Stimulated activated naive CD8-positive, alpha-beta T cell treated with anti-CD3 and anti-CD28 coated beads, Interleukin-15, Interleukin-2, amounts not matched to agents 100 ng/mL and 50 ng/mL, for 24 hours (primary cell): Measurements from ENCODE around the gene MZT2B.
A peak's percentile ranks its signal among the peaks of the same experiment; 100 is the strongest.
"Not testable (repeated sequence)": the region's sequence is repeated elsewhere in the genome, so short reads cannot be mapped to it uniquely, and the experiment has no call there.

Experiments
- H3K27ac Mint-ChIP-seq: one replicate; pipeline ENCODE4 v1.8.0; 2021; ENCODE audit warnings: mild to moderate bottlenecking, mixed read lengths
- H3K27me3 Mint-ChIP-seq: one replicate; pipeline ENCODE4 v1.8.0; 2021; ENCODE audit warnings: mixed read lengths
- H3K36me3 Mint-ChIP-seq: one replicate; pipeline ENCODE4 v1.8.0; 2021; ENCODE audit warnings: low read depth, mixed read lengths
- H3K4me1 Mint-ChIP-seq: one replicate; pipeline ENCODE4 v1.8.0; 2021; ENCODE audit warnings: low read depth, mixed read lengths
- H3K4me3 Mint-ChIP-seq: one replicate; pipeline ENCODE4 v1.8.0; 2021; ENCODE audit warnings: mild to moderate bottlenecking, mixed read lengths
- H3K9me3 Mint-ChIP-seq: one replicate; pipeline ENCODE4 v1.8.0; 2021; ENCODE audit warnings: mixed read lengths

The MZT2B gene, protein sequence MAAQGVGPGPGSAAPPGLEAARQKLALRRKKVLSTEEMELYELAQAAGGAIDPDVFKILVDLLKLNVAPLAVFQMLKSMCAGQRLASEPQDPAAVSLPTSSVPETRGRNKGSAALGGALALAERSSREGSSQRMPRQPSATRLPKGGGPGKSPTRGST

DNA sequence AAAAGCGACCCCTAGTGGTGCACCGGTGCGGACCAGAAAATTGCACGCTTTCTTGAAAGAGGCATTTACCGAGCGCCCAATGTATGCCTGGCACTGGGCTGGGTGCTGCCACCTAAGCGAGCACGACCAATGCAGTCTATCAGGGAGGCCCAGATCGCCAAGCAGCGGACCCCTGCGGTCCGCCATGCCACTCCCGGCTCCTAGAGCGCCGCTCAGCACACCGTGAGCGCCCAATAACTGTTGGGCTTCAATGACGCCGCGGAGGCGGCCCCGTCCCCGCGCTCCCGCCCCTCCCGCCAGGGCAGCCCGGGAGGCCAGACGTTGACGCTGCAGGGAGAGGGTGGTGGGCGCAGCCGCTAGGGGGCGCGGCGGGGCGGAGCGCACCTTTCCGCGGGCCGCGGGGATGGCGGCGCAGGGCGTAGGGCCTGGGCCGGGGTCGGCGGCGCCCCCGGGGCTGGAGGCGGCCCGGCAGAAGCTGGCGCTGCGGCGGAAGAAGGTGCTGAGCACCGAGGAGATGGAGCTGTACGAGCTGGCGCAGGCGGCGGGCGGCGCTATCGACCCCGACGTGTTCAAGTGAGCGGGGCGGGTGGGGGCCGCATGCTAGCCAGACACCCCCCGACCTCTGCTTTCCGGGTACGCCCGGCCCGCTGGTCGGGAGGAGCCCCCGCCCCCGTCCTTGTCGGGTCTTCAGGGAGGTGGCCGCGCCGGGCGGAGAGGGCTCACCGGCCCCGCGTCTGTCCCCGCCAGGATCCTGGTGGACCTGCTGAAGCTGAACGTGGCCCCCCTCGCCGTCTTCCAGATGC lies at the start of gene MZT2B:
MZT2B (plus strand) TSS at position 383 of the 803 bp plus-strand sequence; CDS start at position 404, 21 bp downstream.
- not testable (repeated sequence) for H3K27me3 Mint-ChIP-seq, H3K9me3 Mint-ChIP-seq
- peak within 1 kb of the TSS; percentile 95 for H3K4me3 Mint-ChIP-seq
- H3K27ac Mint-ChIP-seq, result peak within 1 kb of the TSS; percentile 95
- H3K4me1 Mint-ChIP-seq, result peaks cover 32% of the 10 kb centered on the region
- H3K36me3 Mint-ChIP-seq, result peaks cover 14% of the 10 kb centered on the region

GRCh38 chr2:130135692-130136541 lies 46.1 kb upstream of the MZT2B start:
- Mint-ChIP-seq H3K9me3 (no peaks in the 10 kb centered on the region), H3K27ac (no peak overlapping the region), H3K4me3 (no peak overlapping the region), H3K27me3 (peaks cover 4% of the 10 kb centered on the region), H3K4me1 (no peaks in the 10 kb centered on the region), H3K36me3 (no peaks in the 10 kb centered on the region)

DNA sequence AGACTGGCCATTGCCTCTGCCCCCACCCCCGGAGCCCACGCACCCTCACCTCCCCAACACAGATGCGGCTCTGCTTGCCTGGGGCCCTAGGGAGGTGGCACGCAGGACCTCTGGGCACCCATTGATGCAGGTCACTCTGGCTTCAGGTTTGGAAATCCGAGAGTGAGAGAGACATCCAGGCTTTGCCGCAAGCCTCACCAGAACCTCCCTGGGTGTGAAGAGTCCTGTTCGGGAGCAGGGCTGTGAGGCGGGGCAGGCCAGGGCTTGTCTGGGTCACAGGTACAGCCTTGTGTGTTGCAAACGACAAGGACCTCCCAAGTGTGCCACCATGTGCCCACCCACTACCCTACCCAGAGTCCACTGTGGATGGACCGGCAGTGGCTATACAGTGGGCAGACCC lies 45.5 kb upstream of the MZT2B start:
- not testable (repeated sequence) for H3K27ac Mint-ChIP-seq, H3K4me1 Mint-ChIP-seq, H3K27me3 Mint-ChIP-seq, H3K36me3 Mint-ChIP-seq, H3K4me3 Mint-ChIP-seq, H3K9me3 Mint-ChIP-seq

- not testable (repeated sequence) for H3K27me3 Mint-ChIP-seq
Measured at GRCh38 chr2:130137118-130137517, 44.9 kb upstream of the MZT2B start.

GRCh38 chr2:130138326-130138725 lies 43.7 kb upstream of the MZT2B start:
- H3K27me3 Mint-ChIP-seq, H3K4me1 Mint-ChIP-seq, H3K27ac Mint-ChIP-seq, H3K9me3 Mint-ChIP-seq, H3K36me3 Mint-ChIP-seq, H3K4me3 Mint-ChIP-seq: not testable (repeated sequence)

More at GRCh38 chr2:130137118-130137517, 44.9 kb upstream of the MZT2B start:
- H3K4me1 Mint-ChIP-seq, H3K4me3 Mint-ChIP-seq, H3K9me3 Mint-ChIP-seq, H3K36me3 Mint-ChIP-seq, H3K27ac Mint-ChIP-seq: not testable (repeated sequence)

- not testable (repeated sequence) for H3K36me3 Mint-ChIP-seq, H3K4me3 Mint-ChIP-seq
Measured at GRCh38 chr2:130138841-130139251, 43.2 kb upstream of the MZT2B start.

DNA sequence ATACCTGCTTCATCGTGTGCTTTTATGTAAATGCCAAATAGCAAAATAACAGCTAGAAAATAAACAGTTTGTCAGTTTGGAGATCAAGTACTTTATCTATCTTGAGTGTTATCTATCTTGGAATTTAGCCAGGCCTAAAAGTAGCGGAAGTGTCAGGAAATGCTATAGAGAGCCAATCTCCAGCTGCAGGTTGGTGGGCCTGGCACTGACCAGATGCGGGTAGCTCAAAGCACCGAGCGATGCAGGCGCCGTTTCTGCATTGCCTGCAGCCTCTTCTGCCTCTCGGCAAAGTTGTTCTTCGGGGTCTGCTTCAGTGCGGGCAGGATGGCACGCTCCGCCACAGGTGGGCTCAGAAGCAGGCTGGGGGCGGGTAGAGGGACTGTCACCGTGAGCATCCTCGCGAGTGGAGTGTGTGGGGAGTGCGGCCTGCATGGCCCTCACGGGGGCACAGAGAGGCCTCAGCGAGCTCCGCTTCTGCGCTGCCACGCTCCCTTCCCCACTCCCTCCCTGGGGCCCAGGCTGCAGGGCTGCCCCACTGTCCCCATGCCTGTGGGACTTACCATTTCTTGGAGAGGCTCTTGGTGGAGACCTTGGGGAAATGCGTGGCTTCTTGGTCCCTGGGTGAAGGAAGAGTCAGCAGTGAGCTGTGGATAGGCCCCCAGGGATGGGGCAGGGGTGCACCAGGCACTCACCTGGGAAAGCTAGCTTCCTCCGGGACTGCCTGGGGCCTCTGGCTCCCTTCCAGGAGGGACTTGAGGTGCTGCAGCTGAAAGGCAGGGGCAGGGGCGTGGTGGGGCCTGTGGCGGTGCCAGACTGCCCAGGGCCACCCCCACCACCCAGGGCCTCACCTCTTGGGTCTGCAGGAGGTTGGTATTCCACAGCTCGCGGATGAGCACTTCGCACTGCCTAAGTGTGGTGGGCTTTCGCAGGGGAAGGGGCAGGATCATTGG lies 42.5 kb upstream of the MZT2B start:
- H3K27me3 Mint-ChIP-seq, H3K27ac Mint-ChIP-seq, H3K36me3 Mint-ChIP-seq, H3K4me1 Mint-ChIP-seq, H3K9me3 Mint-ChIP-seq, H3K4me3 Mint-ChIP-seq: not testable (repeated sequence)

More at GRCh38 chr2:130138841-130139251, 43.2 kb upstream of the MZT2B start:
- not testable (repeated sequence) for H3K9me3 Mint-ChIP-seq, H3K4me1 Mint-ChIP-seq, H3K27ac Mint-ChIP-seq
- H3K27me3 Mint-ChIP-seq, result peaks cover 10% of the 10 kb centered on the region

DNA sequence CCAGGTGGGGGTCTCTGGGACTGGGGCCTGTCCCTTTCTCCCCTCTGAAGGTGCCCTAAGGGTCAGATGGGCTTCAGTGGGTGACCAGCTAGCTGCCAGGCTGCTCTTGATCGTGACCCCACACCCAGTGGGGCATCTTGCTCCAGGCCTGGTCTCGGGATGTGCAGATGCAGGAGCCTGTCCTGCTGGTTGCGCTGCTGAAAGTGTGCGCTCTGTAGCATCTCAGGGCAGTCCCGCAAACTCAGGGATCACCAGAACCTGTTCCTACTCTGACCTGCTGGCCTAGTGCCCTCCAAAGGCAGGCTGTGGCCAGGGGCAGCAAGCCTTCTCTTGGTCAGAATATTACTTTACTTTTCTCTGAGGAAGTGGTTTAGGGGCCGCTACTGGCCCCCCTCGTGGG lies 41.5 kb upstream of the MZT2B start:
- not testable (repeated sequence) for H3K4me3 Mint-ChIP-seq, H3K27ac Mint-ChIP-seq, H3K36me3 Mint-ChIP-seq, H3K9me3 Mint-ChIP-seq, H3K27me3 Mint-ChIP-seq
- H3K4me1 Mint-ChIP-seq, result peaks cover 12% of the 10 kb centered on the region

GRCh38 chr2:130141002-130141401 lies 41.1 kb upstream of the MZT2B start:
- H3K36me3 Mint-ChIP-seq, H3K27me3 Mint-ChIP-seq, H3K4me3 Mint-ChIP-seq, H3K9me3 Mint-ChIP-seq, H3K27ac Mint-ChIP-seq: not testable (repeated sequence)
- H3K4me1 Mint-ChIP-seq, result peaks cover 12% of the 10 kb centered on the region

GRCh38 chr2:130141645-130142370 lies 40.3 kb upstream of the MZT2B start:
- H3K4me1 Mint-ChIP-seq, result peaks cover 12% of the 10 kb centered on the region
- not testable (repeated sequence) for H3K4me3 Mint-ChIP-seq, H3K27ac Mint-ChIP-seq, H3K9me3 Mint-ChIP-seq, H3K36me3 Mint-ChIP-seq
- peaks cover 12% of the 10 kb centered on the region for H3K27me3 Mint-ChIP-seq

- not testable (repeated sequence) for H3K4me3 Mint-ChIP-seq
Measured at GRCh38 chr2:130142396-130143265, 39.4 kb upstream of the MZT2B start.

GRCh38 chr2:130143266-130144039 lies 38.6 kb upstream of the MZT2B start:
- H3K36me3 Mint-ChIP-seq, H3K9me3 Mint-ChIP-seq, H3K27ac Mint-ChIP-seq: not testable (repeated sequence)
- peak overlapping the region; percentile 72 for H3K4me3 Mint-ChIP-seq
- H3K27me3 Mint-ChIP-seq, result peaks cover 12% of the 10 kb centered on the region
- peaks cover 12% of the 10 kb centered on the region for H3K4me1 Mint-ChIP-seq

More at GRCh38 chr2:130142396-130143265, 39.4 kb upstream of the MZT2B start:
- H3K9me3 Mint-ChIP-seq, H3K27ac Mint-ChIP-seq, H3K36me3 Mint-ChIP-seq: not testable (repeated sequence)
- Mint-ChIP-seq H3K27me3 (peaks cover 12% of the 10 kb centered on the region), H3K4me1 (peaks cover 12% of the 10 kb centered on the region)

GRCh38 chr2:130145006-130145414 lies 37.1 kb upstream of the MZT2B start, which contains the start of gene CCDC74B:
Gene CCDC74B (minus strand): TSS chr2:130145112. CDS start chr2:130144996, 116 bp downstream.
- not testable (repeated sequence) for H3K36me3 Mint-ChIP-seq, H3K9me3 Mint-ChIP-seq, H3K27ac Mint-ChIP-seq
- Mint-ChIP-seq H3K4me3 (peak within 1 kb of the TSS; percentile 72), H3K4me1 (peaks cover 15% of the 10 kb centered on the region), H3K27me3 (peaks cover 12% of the 10 kb centered on the region)
